WTC11 (cell line): Measurements from ENCODE around the gene ATG7. TPM values are rescaled to one million over a fixed set of nuclear protein-coding genes. Genes with fewer than 3 reads are reported as not detected.

Source experiments
- ATAC-seq: fragments of 200-7000 bp; cut with Tn5 transposase; 2 replicates; pipeline ENCODE4 v1.10.0; 2021; ENCODE audit warnings: mild to moderate bottlenecking, moderate library complexity
- CTCF ChIA-PET: fragments of 300-600 bp; sonication (Branson Sonifier 250); formaldehyde crosslinking; loops from one replicate; lab custom pipeline; 2021; ENCODE audit warnings: antibody characterized with exemption; lab: Charles Lee
- POLR2A ChIA-PET: fragments of 350-600 bp; sonication (Branson Sonifier 250); formaldehyde crosslinking; loops from one replicate; lab custom pipeline; 2021; ENCODE audit warnings: antibody characterized with exemption; lab: Charles Lee
- DNase-seq: peaks from one replicate; pipeline ENCODE4 v3.0.0; 2021; ENCODE audit warnings: low spot score
- H3K27ac Mint-ChIP-seq: 2 replicates; pipeline ENCODE4 v1.8.0; 2021; ENCODE audit warnings: mixed read lengths
- H3K27me3 Mint-ChIP-seq: 2 replicates; pipeline ENCODE4 v1.8.0; 2021; ENCODE audit warnings: low read depth, mild to moderate bottlenecking, moderate library complexity, mixed read lengths
- H3K36me3 Mint-ChIP-seq: 2 replicates; pipeline ENCODE4 v1.8.0; 2021; ENCODE audit warnings: mixed read lengths
- H3K4me1 Mint-ChIP-seq: 2 replicates; pipeline ENCODE4 v1.8.0; 2022; ENCODE audit warnings: mixed read lengths
- H3K4me3 Mint-ChIP-seq: 2 replicates; pipeline ENCODE4 v1.8.0; 2021; ENCODE audit warnings: mild to moderate bottlenecking, moderate library complexity, mixed read lengths
- H3K9me3 Mint-ChIP-seq: 2 replicates; pipeline ENCODE4 v1.8.0; 2021; ENCODE audit warnings: mixed read lengths
- CREB1 ChIP-seq: sonication (generic); formaldehyde crosslinking; IDR thresholded peaks from 2 replicates; pipeline ENCODE4 v1.8.0; 2023; ENCODE audit warnings: mild to moderate bottlenecking, missing genetic modification reagents
- FOXJ3 ChIP-seq: sonication (generic); formaldehyde crosslinking; IDR thresholded peaks from 2 replicates; pipeline ENCODE4 v1.9.0; 2021; ENCODE audit warnings: missing genetic modification reagents, mild to moderate bottlenecking, borderline replicate concordance
- FOXK1 ChIP-seq: sonication (generic); formaldehyde crosslinking; IDR thresholded peaks from 2 replicates; pipeline ENCODE4 v1.8.0; 2022; ENCODE audit warnings: mild to moderate bottlenecking, moderate library complexity, missing genetic modification reagents
- GTF2I ChIP-seq: fragments of 250-450 bp; sonication (Bioruptor Pico); conservative IDR thresholded peaks from 2 replicates; pipeline ENCODE4 v1.4.0; 2021; ENCODE audit warnings: mild to moderate bottlenecking
- NFATC4 ChIP-seq: fragments of 250-450 bp; sonication (Bioruptor Pico); IDR thresholded peaks from 2 replicates; pipeline ENCODE4 v1.9.0; 2021; ENCODE audit warnings: mild to moderate bottlenecking
- NFYB ChIP-seq: sonication (generic); formaldehyde crosslinking; conservative IDR thresholded peaks from 2 replicates; pipeline ENCODE4 v1.8.0; 2022; ENCODE audit warnings: low read depth, missing genetic modification reagents
- SP1 ChIP-seq: sonication (generic); formaldehyde crosslinking; conservative IDR thresholded peaks from 2 replicates; pipeline ENCODE4 v1.8.1; 2022; ENCODE audit warnings: missing genetic modification reagents
- ZNF263 ChIP-seq: sonication (generic); formaldehyde crosslinking; IDR thresholded peaks from 2 replicates; pipeline ENCODE4 v1.8.1; 2022; ENCODE audit warnings: low read depth, mild to moderate bottlenecking, moderate library complexity, missing genetic modification reagents
- ZNF671 ChIP-seq: fragments of 250-450 bp; sonication (Bioruptor Pico); IDR thresholded peaks from 2 replicates; pipeline ENCODE4 v1.8.0; 2021; ENCODE audit warnings: mild to moderate bottlenecking
- total RNA-seq: library from RNA; stranded (reverse); gene quantifications from 3 replicates; pipeline ENCODE4 v1.2.3, GENCODE V29; 2021
- TF ChIP-seq, protein P1 (sequence below): sonication (generic); formaldehyde crosslinking; IDR thresholded peaks from 2 replicates; pipeline ENCODE4 v1.8.1; 2022; ENCODE audit warnings: low read depth, missing genetic modification reagents, borderline replicate concordance
- TF ChIP-seq, protein P2 (sequence below): sonication (generic); formaldehyde crosslinking; IDR thresholded peaks from 2 replicates; pipeline ENCODE4 v1.8.0; 2022; ENCODE audit warnings: mild to moderate bottlenecking, missing genetic modification reagents
- TF ChIP-seq, protein P3 (sequence below): sonication (generic); formaldehyde crosslinking; IDR thresholded peaks from 2 replicates; pipeline ENCODE4 v1.8.1; 2023; ENCODE audit warnings: mild to moderate bottlenecking, missing genetic modification reagents
- TF ChIP-seq, protein P4 (sequence below): sonication (generic); formaldehyde crosslinking; IDR thresholded peaks from 2 replicates; pipeline ENCODE4 v1.8.1; 2022; ENCODE audit warnings: mild to moderate bottlenecking, missing genetic modification reagents, moderate library complexity, borderline replicate concordance
- TF ChIP-seq, protein P5 (sequence below): sonication (generic); formaldehyde crosslinking; IDR thresholded peaks from 2 replicates; pipeline ENCODE4 v1.8.0; 2022; ENCODE audit warnings: missing genetic modification reagents
- TF ChIP-seq, protein P6 (sequence below): fragments of 250-450 bp; sonication (Bioruptor Pico); IDR thresholded peaks from 2 replicates; pipeline ENCODE4 v1.9.0; 2021; ENCODE audit warnings: moderate library complexity, mild to moderate bottlenecking, inconsistent platforms, borderline replicate concordance
- TF ChIP-seq, protein P7 (sequence below): sonication (generic); formaldehyde crosslinking; IDR thresholded peaks from 2 replicates; pipeline ENCODE4 v1.8.1; 2022; ENCODE audit warnings: low read depth, mild to moderate bottlenecking, moderate library complexity, missing genetic modification reagents, borderline replicate concordance
- TF ChIP-seq, protein P8 (sequence below): fragments of 250-450 bp; sonication (Bioruptor Pico); IDR thresholded peaks from 2 replicates; pipeline ENCODE4 v2.1.2; 2022; ENCODE audit warnings: mild to moderate bottlenecking, moderate library complexity
- TF ChIP-seq, protein P9 (sequence below): sonication (generic); formaldehyde crosslinking; IDR thresholded peaks from 2 replicates; pipeline ENCODE4 v1.8.1; 2023; ENCODE audit warnings: mild to moderate bottlenecking, missing genetic modification reagents, moderate library complexity

Gene ATG7
- total RNA-seq, 1 experiment from 2014 or later = 17.5 TPM

DNA sequence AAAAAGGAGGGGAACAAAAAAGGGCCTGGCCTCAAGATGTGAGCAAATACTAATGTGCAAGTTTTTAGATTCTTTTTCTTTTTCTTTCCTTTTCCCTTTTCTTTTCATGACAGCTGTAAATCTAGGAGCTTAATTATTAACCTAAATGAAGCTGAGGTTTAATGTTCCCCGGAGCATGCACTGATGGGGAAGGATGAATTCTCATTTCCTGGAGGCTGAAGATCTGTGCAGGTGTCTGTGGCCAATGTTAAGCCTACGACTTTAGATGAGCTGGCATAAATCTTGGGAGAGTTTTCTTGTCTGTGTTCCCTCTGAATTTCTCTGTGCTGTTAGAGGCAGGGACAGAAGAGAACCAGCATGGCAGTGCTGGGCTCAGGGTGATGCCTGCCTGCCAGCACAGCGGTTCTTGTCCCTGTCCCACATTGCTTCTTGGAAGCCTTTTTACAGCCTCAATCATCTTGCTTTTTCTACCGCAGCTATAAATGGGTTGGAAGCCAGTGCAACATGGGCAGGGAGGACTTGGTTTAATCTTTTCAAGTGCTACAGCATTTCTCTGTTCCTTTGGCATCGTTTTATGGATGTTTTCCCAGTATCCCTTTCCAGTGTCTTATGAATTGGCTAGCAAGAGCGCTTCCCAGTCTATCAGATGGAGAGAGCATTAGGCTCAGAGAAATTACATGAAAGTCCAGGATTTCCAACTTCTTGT, 119.1 kb downstream of the ATG7 start (continued):
- TF ChIP-seq, protein P1, sequence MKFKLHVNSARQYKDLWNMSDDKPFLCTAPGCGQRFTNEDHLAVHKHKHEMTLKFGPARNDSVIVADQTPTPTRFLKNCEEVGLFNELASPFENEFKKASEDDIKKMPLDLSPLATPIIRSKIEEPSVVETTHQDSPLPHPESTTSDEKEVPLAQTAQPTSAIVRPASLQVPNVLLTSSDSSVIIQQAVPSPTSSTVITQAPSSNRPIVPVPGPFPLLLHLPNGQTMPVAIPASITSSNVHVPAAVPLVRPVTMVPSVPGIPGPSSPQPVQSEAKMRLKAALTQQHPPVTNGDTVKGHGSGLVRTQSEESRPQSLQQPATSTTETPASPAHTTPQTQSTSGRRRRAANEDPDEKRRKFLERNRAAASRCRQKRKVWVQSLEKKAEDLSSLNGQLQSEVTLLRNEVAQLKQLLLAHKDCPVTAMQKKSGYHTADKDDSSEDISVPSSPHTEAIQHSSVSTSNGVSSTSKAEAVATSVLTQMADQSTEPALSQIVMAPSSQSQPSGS (CRISPR knock-in tag) = no peak
- TF ChIP-seq, protein P2, sequence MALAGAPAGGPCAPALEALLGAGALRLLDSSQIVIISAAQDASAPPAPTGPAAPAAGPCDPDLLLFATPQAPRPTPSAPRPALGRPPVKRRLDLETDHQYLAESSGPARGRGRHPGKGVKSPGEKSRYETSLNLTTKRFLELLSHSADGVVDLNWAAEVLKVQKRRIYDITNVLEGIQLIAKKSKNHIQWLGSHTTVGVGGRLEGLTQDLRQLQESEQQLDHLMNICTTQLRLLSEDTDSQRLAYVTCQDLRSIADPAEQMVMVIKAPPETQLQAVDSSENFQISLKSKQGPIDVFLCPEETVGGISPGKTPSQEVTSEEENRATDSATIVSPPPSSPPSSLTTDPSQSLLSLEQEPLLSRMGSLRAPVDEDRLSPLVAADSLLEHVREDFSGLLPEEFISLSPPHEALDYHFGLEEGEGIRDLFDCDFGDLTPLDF (CRISPR knock-in tag) = no peak

DNA sequence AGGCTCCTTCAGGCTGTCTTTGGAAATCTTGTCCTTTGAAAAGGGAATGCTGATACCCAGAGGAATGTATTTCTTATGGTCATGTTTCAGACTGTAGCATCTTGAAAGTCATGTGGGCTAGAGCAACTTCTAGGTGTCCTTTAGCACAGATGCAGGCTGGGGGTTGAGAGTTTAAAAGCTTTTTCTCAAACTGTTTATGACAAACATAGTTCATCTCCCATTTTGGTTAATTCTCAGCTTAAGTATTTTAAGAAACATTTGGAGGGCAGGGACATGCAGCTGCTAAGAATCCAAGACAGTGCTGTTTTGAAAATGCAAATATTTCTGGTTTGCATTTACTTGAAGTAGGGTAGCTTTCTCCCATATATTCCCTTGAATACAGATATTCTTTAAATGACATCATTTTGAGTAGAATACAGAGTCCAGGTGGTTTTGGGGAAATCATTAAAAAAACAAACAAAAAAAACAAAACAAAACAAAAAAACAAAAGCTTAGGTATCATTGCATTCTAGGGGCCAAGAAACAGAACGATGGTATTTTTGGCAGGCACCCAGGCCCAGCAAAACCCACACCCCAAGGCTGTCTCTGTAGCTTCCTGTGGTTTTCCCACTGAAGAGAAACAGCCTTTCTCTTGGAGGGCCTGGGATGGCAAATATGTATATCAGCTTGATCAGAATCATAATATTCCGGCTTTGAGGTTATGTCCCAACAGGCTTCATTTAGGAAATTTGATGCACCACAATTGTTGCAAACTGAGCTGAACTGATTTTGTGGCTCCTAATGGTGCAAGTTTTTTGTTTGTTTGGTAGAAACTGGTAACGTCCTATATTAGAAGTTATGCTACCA, 120.0 kb downstream of the ATG7 start:
- ChIA-PET CTCF (interaction anchor here (0.6 kb wide), 1 partner anchor 82 kb away, joined by 6 read pairs; no protein-coding TSS in a partner anchor), POLR2A (interaction anchor here (0.6 kb wide), 1 partner anchor 540 kb away, joined by 3 read pairs; no protein-coding TSS in a partner anchor)
- H3K4me3 Mint-ChIP-seq = no peak overlapping the region
- H3K27ac Mint-ChIP-seq = no peak overlapping the region
- no peak for TF ChIP-seq FOXK1 (CRISPR knock-in tag)
- TF ChIP-seq, protein P3, sequence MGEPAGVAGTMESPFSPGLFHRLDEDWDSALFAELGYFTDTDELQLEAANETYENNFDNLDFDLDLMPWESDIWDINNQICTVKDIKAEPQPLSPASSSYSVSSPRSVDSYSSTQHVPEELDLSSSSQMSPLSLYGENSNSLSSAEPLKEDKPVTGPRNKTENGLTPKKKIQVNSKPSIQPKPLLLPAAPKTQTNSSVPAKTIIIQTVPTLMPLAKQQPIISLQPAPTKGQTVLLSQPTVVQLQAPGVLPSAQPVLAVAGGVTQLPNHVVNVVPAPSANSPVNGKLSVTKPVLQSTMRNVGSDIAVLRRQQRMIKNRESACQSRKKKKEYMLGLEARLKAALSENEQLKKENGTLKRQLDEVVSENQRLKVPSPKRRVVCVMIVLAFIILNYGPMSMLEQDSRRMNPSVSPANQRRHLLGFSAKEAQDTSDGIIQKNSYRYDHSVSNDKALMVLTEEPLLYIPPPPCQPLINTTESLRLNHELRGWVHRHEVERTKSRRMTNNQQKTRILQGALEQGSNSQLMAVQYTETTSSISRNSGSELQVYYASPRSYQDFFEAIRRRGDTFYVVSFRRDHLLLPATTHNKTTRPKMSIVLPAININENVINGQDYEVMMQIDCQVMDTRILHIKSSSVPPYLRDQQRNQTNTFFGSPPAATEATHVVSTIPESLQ (CRISPR knock-in tag) = no peak
- TF ChIP-seq, protein P4, sequence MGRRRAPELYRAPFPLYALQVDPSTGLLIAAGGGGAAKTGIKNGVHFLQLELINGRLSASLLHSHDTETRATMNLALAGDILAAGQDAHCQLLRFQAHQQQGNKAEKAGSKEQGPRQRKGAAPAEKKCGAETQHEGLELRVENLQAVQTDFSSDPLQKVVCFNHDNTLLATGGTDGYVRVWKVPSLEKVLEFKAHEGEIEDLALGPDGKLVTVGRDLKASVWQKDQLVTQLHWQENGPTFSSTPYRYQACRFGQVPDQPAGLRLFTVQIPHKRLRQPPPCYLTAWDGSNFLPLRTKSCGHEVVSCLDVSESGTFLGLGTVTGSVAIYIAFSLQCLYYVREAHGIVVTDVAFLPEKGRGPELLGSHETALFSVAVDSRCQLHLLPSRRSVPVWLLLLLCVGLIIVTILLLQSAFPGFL (CRISPR knock-in tag) = no peak
- TF ChIP-seq NFATC4 = no peak
- TF ChIP-seq CREB1 (CRISPR knock-in tag) = no peak
- TF ChIP-seq, protein P5, sequence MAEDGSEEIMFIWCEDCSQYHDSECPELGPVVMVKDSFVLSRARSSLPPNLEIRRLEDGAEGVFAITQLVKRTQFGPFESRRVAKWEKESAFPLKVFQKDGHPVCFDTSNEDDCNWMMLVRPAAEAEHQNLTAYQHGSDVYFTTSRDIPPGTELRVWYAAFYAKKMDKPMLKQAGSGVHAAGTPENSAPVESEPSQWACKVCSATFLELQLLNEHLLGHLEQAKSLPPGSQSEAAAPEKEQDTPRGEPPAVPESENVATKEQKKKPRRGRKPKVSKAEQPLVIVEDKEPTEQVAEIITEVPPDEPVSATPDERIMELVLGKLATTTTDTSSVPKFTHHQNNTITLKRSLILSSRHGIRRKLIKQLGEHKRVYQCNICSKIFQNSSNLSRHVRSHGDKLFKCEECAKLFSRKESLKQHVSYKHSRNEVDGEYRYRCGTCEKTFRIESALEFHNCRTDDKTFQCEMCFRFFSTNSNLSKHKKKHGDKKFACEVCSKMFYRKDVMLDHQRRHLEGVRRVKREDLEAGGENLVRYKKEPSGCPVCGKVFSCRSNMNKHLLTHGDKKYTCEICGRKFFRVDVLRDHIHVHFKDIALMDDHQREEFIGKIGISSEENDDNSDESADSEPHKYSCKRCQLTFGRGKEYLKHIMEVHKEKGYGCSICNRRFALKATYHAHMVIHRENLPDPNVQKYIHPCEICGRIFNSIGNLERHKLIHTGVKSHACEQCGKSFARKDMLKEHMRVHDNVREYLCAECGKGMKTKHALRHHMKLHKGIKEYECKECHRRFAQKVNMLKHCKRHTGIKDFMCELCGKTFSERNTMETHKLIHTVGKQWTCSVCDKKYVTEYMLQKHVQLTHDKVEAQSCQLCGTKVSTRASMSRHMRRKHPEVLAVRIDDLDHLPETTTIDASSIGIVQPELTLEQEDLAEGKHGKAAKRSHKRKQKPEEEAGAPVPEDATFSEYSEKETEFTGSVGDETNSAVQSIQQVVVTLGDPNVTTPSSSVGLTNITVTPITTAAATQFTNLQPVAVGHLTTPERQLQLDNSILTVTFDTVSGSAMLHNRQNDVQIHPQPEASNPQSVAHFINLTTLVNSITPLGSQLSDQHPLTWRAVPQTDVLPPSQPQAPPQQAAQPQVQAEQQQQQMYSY (CRISPR knock-in tag) = no peak
- TF ChIP-seq, protein P6, sequence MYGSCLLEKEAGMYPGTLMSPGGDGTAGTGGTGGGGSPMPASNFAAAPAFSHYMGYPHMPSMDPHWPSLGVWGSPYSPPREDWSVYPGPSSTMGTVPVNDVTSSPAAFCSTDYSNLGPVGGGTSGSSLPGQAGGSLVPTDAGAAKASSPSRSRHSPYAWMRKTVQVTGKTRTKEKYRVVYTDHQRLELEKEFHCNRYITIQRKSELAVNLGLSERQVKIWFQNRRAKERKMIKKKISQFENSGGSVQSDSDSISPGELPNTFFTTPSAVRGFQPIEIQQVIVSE = no peak
- no peak for TF ChIP-seq FOXJ3
- TF ChIP-seq, protein P7, sequence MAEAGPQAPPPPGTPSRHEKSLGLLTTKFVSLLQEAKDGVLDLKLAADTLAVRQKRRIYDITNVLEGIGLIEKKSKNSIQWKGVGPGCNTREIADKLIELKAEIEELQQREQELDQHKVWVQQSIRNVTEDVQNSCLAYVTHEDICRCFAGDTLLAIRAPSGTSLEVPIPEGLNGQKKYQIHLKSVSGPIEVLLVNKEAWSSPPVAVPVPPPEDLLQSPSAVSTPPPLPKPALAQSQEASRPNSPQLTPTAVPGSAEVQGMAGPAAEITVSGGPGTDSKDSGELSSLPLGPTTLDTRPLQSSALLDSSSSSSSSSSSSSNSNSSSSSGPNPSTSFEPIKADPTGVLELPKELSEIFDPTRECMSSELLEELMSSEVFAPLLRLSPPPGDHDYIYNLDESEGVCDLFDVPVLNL = no peak
- TF ChIP-seq NFYB (CRISPR knock-in tag) = no peak
- TF ChIP-seq, protein P8, sequence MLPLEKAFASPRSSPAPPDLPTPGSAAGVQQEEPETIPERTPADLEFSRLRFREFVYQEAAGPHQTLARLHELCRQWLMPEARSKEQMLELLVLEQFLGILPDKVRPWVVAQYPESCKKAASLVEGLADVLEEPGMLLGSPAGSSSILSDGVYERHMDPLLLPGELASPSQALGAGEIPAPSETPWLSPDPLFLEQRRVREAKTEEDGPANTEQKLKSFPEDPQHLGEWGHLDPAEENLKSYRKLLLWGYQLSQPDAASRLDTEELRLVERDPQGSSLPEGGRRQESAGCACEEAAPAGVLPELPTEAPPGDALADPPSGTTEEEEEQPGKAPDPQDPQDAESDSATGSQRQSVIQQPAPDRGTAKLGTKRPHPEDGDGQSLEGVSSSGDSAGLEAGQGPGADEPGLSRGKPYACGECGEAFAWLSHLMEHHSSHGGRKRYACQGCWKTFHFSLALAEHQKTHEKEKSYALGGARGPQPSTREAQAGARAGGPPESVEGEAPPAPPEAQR (CRISPR knock-in tag) = no peak
- TF ChIP-seq, protein P9, sequence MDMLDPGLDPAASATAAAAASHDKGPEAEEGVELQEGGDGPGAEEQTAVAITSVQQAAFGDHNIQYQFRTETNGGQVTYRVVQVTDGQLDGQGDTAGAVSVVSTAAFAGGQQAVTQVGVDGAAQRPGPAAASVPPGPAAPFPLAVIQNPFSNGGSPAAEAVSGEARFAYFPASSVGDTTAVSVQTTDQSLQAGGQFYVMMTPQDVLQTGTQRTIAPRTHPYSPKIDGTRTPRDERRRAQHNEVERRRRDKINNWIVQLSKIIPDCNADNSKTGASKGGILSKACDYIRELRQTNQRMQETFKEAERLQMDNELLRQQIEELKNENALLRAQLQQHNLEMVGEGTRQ (CRISPR knock-in tag) = no peak
- TF ChIP-seq GTF2I (CRISPR knock-in tag) = no peak
- no peak for TF ChIP-seq SP1
- no peak for TF ChIP-seq ZNF263
- TF ChIP-seq ZNF671 (CRISPR knock-in tag) = no peak
- no peak for DNase-seq
- H3K4me1 Mint-ChIP-seq = peaks cover 20% of the 10 kb centered on the region
- H3K27me3 Mint-ChIP-seq = no peaks in the 10 kb centered on the region
- ATAC-seq = no peak
- H3K9me3 Mint-ChIP-seq = no peaks in the 10 kb centered on the region
- H3K36me3 Mint-ChIP-seq = no peaks in the 10 kb centered on the region
